Mesodermal cell (in vitro differentiated cells): Measurements from ENCODE around the gene KCNK3.
"Not testable (repeated sequence)": the region's sequence is repeated elsewhere in the genome, so short reads cannot be mapped to it uniquely, and the experiment has no call there.

Experiments used
- H3K27ac ChIP-seq: 2 replicates; pipeline ENCODE4 v1.7.0; 2013; ENCODE audit warnings: mild to moderate bottlenecking, low read depth, low read length, moderate library complexity; ENCODE audit not compliant: severe bottlenecking
- H3K36me3 ChIP-seq: 2 replicates; pipeline ENCODE4 v1.7.1; 2013; ENCODE audit warnings: mild to moderate bottlenecking, low read length, moderate library complexity; ENCODE audit not compliant: control insufficient read depth, insufficient read depth
- H3K4me1 ChIP-seq: one replicate; pipeline ENCODE4 v1.7.1; 2013; ENCODE audit warnings: mild to moderate bottlenecking, low read length; ENCODE audit not compliant: insufficient read depth, control insufficient read depth, poor library complexity, severe bottlenecking
- H3K4me3 ChIP-seq: 2 replicates; pipeline ENCODE4 v1.7.0; 2013; ENCODE audit warnings: low read length, control low read depth, mild to moderate bottlenecking; ENCODE audit not compliant: insufficient read depth, poor library complexity, severe bottlenecking; ENCODE audit errors: extremely low read depth
- H3K9me3 ChIP-seq: 2 replicates; pipeline ENCODE4 v1.7.1; 2013; ENCODE audit warnings: mild to moderate bottlenecking, low read length, moderate library complexity; ENCODE audit not compliant: control insufficient read depth
- WGBS, 2 experiments: methylation state at CpG; one replicate each; pipeline ENCODE4 v1.1.5; 2013; ENCODE audit warnings: missing lambda C conversion rate in 2 of 2; ENCODE audit not compliant: insufficient coverage in 2 of 2; 5-methylcytosine and 5-hydroxymethylcytosine counted together

KCNK3 gene

GRCh38 chr2:26651799-26652198, 40.7 kb upstream of the KCNK3 start:
- H3K36me3 ChIP-seq = no peaks in the 10 kb centered on the region
- no peaks in the 10 kb centered on the region for H3K9me3 ChIP-seq
- peaks cover 5% of the 10 kb centered on the region for H3K4me1 ChIP-seq
- H3K27ac ChIP-seq = no peak overlapping the region
- WGBS, 2 experiments = 93 to 98% methylated on average over 5 to 6 of the region's 7 CpGs
- H3K4me3 ChIP-seq = no peak overlapping the region

- no peak overlapping the region for H3K27ac ChIP-seq
- H3K9me3 ChIP-seq = no peaks in the 10 kb centered on the region
- H3K4me3 ChIP-seq = no peak overlapping the region
- H3K36me3 ChIP-seq = no peaks in the 10 kb centered on the region
- H3K4me1 ChIP-seq = no peaks in the 10 kb centered on the region
- 87 to 89% methylated on average over 8 to 11 of the region's 12 CpGs for WGBS, 2 experiments
Observed at GRCh38 chr2:26652361-26653041, 40.0 kb upstream of the KCNK3 start.

GRCh38 chr2:26653207-26654060, 39.1 kb upstream of the KCNK3 start:
- no peaks in the 10 kb centered on the region for H3K9me3 ChIP-seq
- H3K4me3 ChIP-seq = no peak overlapping the region
- no peaks in the 10 kb centered on the region for H3K4me1 ChIP-seq
- no peak overlapping the region for H3K27ac ChIP-seq
- 87 to 93% methylated on average over 11 to 13 of the region's 13 CpGs for WGBS, 2 experiments
- H3K36me3 ChIP-seq = no peaks in the 10 kb centered on the region

GRCh38 chr2:26654061-26654340, 38.5 kb upstream of the KCNK3 start:
- H3K27ac ChIP-seq = no peak overlapping the region
- H3K9me3 ChIP-seq = no peaks in the 10 kb centered on the region
- no peaks in the 10 kb centered on the region for H3K36me3 ChIP-seq
- no peaks in the 10 kb centered on the region for H3K4me1 ChIP-seq
- WGBS, 2 experiments = 100% methylated on average over 1 of the region's 3 CpGs
- no peak overlapping the region for H3K4me3 ChIP-seq

- WGBS, 2 experiments = 93 to 100% methylated on average over 1 of the region's 1 CpG
- H3K4me3 ChIP-seq, H3K27ac ChIP-seq, H3K9me3 ChIP-seq, H3K36me3 ChIP-seq, H3K4me1 ChIP-seq: not testable (repeated sequence)
Observed at GRCh38 chr2:26655120-26655519, 37.4 kb upstream of the KCNK3 start.

GRCh38 chr2:26655611-26656195, 36.8 kb upstream of the KCNK3 start:
- Histone ChIP-seq H3K27ac (no peak overlapping the region), H3K36me3 (no peaks in the 10 kb centered on the region), H3K4me3 (no peak overlapping the region), H3K9me3 (no peaks in the 10 kb centered on the region), H3K4me1 (no peaks in the 10 kb centered on the region)
- WGBS, 2 experiments = 60 to 71% methylated on average over 3 to 6 of the region's 9 CpGs

- H3K36me3 ChIP-seq = no peaks in the 10 kb centered on the region
- no peaks in the 10 kb centered on the region for H3K9me3 ChIP-seq
- WGBS, 2 experiments = 67 to 90% methylated on average over 2 to 4 of the region's 4 CpGs
- H3K27ac ChIP-seq = no peak overlapping the region
- no peaks in the 10 kb centered on the region for H3K4me1 ChIP-seq
- H3K4me3 ChIP-seq = no peak overlapping the region
Observed at GRCh38 chr2:26657265-26657664, 35.3 kb upstream of the KCNK3 start.

GRCh38 chr2:26658691-26659346, 33.7 kb upstream of the KCNK3 start:
- no peaks in the 10 kb centered on the region for H3K9me3 ChIP-seq
- H3K4me3 ChIP-seq = no peak overlapping the region
- WGBS, 2 experiments = 84 to 88% methylated on average over 5 to 6 of the region's 6 CpGs
- H3K4me1 ChIP-seq = no peaks in the 10 kb centered on the region
- H3K27ac ChIP-seq = no peak overlapping the region
- no peaks in the 10 kb centered on the region for H3K36me3 ChIP-seq

- Histone ChIP-seq H3K4me3 (no peak overlapping the region), H3K27ac (no peak overlapping the region), H3K36me3 (no peaks in the 10 kb centered on the region), H3K4me1 (no peaks in the 10 kb centered on the region), H3K9me3 (no peaks in the 10 kb centered on the region)
- 100% methylated on average over 1 of the region's 1 CpG; no CpG with 5 or more reads in 1 of the 2 experiments for WGBS, 2 experiments
Observed at GRCh38 chr2:26660363-26660962, 32.1 kb upstream of the KCNK3 start.

- not testable (repeated sequence) for H3K27ac ChIP-seq, H3K4me1 ChIP-seq, H3K4me3 ChIP-seq, H3K36me3 ChIP-seq, H3K9me3 ChIP-seq
- 70% methylated on average over 2 of the region's 21 CpGs; no CpG with 5 or more reads in 1 of the 2 experiments for WGBS, 2 experiments
Observed at GRCh38 chr2:26665296-26665695, 27.2 kb upstream of the KCNK3 start.
